Thoracic aorta (tissue), 2 donors: ENCODE measurements around the gene ERBB4. TPM values are rescaled to one million over a fixed set of nuclear protein-coding genes. Genes with fewer than 3 reads are reported as not detected.
A peak's percentile ranks its signal among the peaks of the same experiment; 100 is the strongest.

Experiments used
- ATAC-seq: fragments of 150-250 bp; one replicate; pipeline ENCODE4 v1.8.0; 2017; ENCODE audit warnings: low read depth; ENCODE audit not compliant: insufficient number of reproducible peaks, low FRiP score
- DNase-seq: peaks from one replicate; pipeline ENCODE4 v3.0.0-alpha.2; 2020; ENCODE audit warnings: low spot score
- H3K27ac ChIP-seq, 2 donors: fragments of 200-600 bp; sonication (generic); 1 replicate in 1 of 2; 2 replicates in 1 of 2; pipeline ENCODE4 v1.5.1; 2016; ENCODE audit warnings: mild to moderate bottlenecking in 2 of 2, moderate library complexity in 2 of 2
- H3K27me3 ChIP-seq: fragments of 200-600 bp; sonication (generic); replicated peaks from 2 replicates; pipeline ENCODE4 v1.6.0; 2016; ENCODE audit warnings: mild to moderate bottlenecking; ENCODE audit not compliant: insufficient read depth
- H3K36me3 ChIP-seq: fragments of 200-600 bp; sonication (generic); one replicate; pipeline ENCODE4 v1.5.1; 2016
- H3K4me1 ChIP-seq, 2 donors: fragments of 200-600 bp; sonication (generic); 1 replicate in 1 of 2; 2 replicates in 1 of 2; pipeline versions ENCODE4 v1.5.1 to v1.6.0; 2016; ENCODE audit warnings: low read depth in 2 of 2, mild to moderate bottlenecking in 1 of 2; ENCODE audit not compliant: control insufficient read depth in 1 of 2
- H3K4me3 ChIP-seq: fragments of 200-600 bp; sonication (generic); 2 replicates; pipeline ENCODE4 v1.5.1; 2016; ENCODE audit warnings: mild to moderate bottlenecking
- H3K9me3 ChIP-seq: fragments of 200-600 bp; sonication (generic); 2 replicates; pipeline ENCODE4 v1.5.1; 2016
- CTCF ChIP-seq: fragments of 200-600 bp; sonication (generic); IDR thresholded peaks from one replicate; pipeline ENCODE4 v1.5.1; 2019; ENCODE audit warnings: antibody characterized with exemption
- total RNA-seq, 2 donors: library from RNA; depleted of rRNA; stranded (reverse); fragments of >200 nt; gene quantifications; one replicate each; pipeline versions ENCODE4 v1.1.0 to v1.2.3, GENCODE V29; 2016

Gene ERBB4
- total RNA-seq, 2 donors from 2014 or later, result 15.7 to 29.3 TPM

DNA sequence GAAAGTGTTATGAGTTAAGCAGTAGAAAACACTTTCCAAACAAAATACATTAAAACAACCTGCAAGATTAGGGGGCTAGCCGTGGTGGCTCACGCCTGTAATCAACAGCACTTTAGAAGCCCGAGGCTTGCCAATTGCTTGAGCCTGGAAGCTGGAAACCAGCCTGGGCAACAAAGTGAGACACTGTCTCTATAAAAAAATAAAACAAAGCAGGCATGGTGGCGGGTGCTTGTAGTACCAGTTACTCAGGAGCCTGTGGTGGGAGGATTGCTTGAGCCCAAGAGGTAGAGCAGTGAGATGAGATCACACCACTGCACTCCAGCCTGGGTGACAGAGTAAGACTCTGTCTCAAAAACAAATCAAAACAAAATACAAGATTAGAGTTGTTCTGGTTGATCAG, 208.3 kb downstream of the ERBB4 start:
- no peaks in the 10 kb centered on the region for H3K9me3 ChIP-seq
- no peak for TF ChIP-seq CTCF
- no peaks in the 10 kb centered on the region for H3K27me3 ChIP-seq
- DNase-seq (peak; percentile 2), ATAC-seq (peak; percentile 52)
- peak overlapping the region; percentile 39 for H3K4me3 ChIP-seq
- H3K36me3 ChIP-seq, result no peaks in the 10 kb centered on the region
- H3K4me1 ChIP-seq, result peaks cover 5 to 37% of the 10 kb centered on the region in 2 donors
- peak overlapping the region; percentile 60 to 63 for H3K27ac ChIP-seq

DNA sequence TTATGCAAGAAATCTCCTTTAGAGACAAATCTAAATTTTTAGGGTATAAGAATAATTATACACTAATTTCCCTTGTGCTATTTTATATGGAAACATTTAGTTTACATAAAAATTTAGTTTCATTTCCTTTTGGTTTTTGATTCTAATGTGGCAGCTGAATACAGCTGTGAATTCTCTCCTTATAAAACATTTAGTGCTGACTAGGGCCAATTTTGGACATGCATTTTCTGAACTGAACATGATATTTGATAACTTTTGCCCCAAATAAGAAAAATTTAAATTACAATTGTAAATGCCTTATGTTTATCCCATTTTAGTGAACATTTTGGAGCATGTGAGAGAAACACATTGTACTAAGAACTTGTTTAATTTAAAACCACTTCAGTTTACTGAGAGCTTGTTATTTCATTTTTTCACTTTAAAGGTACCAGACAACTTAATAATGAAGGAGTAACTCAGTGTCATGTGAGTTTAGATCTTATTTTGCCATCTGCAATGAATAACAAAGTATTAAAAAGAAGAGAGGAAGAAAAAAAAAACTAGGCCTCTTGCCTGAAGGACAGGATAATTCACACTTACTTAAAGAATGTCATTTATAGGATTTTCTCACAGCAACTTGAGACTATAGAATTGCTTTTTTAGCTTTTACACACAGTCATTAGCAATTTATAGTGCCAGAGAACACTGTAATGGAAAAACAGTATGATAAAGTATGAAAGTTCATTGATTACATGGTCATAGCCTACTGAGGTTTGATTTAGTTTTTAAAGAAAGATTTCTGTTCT, 209.7 kb downstream of the ERBB4 start:
- DNase-seq, result no peak
- no peak for ATAC-seq
- Histone ChIP-seq H3K36me3 (no peaks in the 10 kb centered on the region), H3K27me3 (no peaks in the 10 kb centered on the region), H3K9me3 (no peaks in the 10 kb centered on the region), H3K4me3 (no peak overlapping the region), H3K4me1 (peaks cover 5 to 39% of the 10 kb centered on the region in 2 donors), H3K27ac (peak overlapping the region in 1 of 2 donors; percentile 63)
- TF ChIP-seq CTCF, result no peak

DNA sequence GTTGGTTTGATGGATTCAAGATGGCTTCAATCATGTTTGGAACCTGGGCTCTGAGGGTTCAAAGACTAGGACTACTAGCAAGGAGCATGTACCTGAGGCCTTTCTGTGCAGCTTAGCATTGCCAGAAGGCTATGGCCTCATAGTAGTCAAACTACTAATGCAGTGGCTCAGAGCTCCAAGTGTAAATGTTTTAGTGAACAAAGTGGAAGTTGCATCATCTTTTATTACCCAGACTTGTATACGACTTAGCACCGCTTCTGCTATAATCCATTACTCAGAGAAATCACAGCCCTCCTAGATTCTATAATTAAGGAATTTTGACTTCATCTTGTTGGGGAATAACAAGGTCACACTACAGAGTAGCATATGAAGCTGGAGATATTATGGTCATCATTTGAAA, 210.5 kb downstream of the ERBB4 start:
- Histone ChIP-seq H3K27ac (peak overlapping the region in 1 of 2 donors; percentile 63), H3K36me3 (no peaks in the 10 kb centered on the region), H3K4me1 (peaks cover 5 to 44% of the 10 kb centered on the region in 2 donors), H3K27me3 (no peaks in the 10 kb centered on the region), H3K9me3 (no peaks in the 10 kb centered on the region), H3K4me3 (no peak overlapping the region)
- DNase-seq, result no peak
- TF ChIP-seq CTCF, result no peak
- ATAC-seq, result no peak

DNA sequence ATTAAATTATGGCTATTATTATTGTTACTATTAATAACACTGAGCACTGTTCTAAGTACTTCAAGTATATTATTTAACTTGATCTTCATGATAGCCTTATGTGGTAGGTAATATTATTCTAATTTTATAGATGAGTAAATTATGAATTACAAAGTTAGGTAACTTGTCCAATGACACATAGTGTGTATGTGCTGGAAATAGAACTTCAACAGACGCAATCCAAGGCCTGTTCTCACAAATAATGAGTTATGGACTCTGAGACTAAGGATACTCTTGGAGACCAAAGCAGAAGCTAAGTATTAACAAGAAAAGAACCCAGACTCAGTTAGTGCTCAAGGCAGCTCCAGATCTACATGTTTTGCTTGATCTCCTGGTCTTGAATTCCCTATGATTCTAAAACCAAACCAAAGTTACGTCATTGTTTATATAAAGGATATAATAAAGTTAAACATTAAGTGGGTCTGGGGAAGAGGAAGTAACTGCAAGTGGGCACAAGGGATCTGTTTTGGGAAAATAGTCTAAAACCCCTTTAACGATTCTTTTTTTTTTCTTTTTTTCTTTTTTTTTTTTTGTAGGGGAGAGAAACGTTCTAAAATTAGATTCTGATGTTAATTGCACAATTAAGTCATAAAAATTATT, 211.3 kb downstream of the ERBB4 start:
- H3K36me3 ChIP-seq, result no peaks in the 10 kb centered on the region
- no peak for TF ChIP-seq CTCF
- no peak overlapping the region for H3K27ac ChIP-seq
- H3K4me1 ChIP-seq, result peaks cover 5 to 47% of the 10 kb centered on the region in 2 donors
- H3K27me3 ChIP-seq, result no peaks in the 10 kb centered on the region
- H3K9me3 ChIP-seq, result no peaks in the 10 kb centered on the region
- H3K4me3 ChIP-seq, result no peak overlapping the region
- ATAC-seq (no peak), DNase-seq (no peak)

- ATAC-seq (no peak), DNase-seq (no peak)
- H3K9me3 ChIP-seq, result no peaks in the 10 kb centered on the region
- H3K36me3 ChIP-seq, result no peaks in the 10 kb centered on the region
- H3K27me3 ChIP-seq, result no peaks in the 10 kb centered on the region
- no peak overlapping the region for H3K27ac ChIP-seq
- no peak overlapping the region for H3K4me3 ChIP-seq
- no peak for TF ChIP-seq CTCF
- H3K4me1 ChIP-seq, result peaks cover 4 to 23% of the 10 kb centered on the region in 2 donors
Observed at GRCh38 chr2:212318636-212319035, 220.0 kb downstream of the ERBB4 start.
